GM12873 (cell line): ENCODE measurements around the gene MTM1.

Experiments used
- CTCF ChIP-seq: IDR thresholded peaks from 2 replicates; pipeline ENCODE4 v1.5.1; 2012; ENCODE audit warnings: low read depth, mild to moderate bottlenecking, moderate library complexity, low read length, control low read depth; ENCODE audit not compliant: insufficient read depth; ENCODE audit errors: missing control alignments

The MTM1 gene

GRCh38 chrX:150558424-150558823, 10.0 kb upstream of the MTM1 start:
- no peak for TF ChIP-seq CTCF

GRCh38 chrX:150564838-150565237, 3.6 kb upstream of the MTM1 start:
- TF ChIP-seq CTCF, result no peak

GRCh38 chrX:150565551-150565950, 2.9 kb upstream of the MTM1 start:
- no peak for TF ChIP-seq CTCF

- TF ChIP-seq CTCF, result no peak
These were observed 1.7 kb upstream of the MTM1 start for GRCh38 chrX:150566734-150567182.

GRCh38 chrX:150567645-150568319, 639 bp upstream of the MTM1 start:
- no peak for TF ChIP-seq CTCF

- TF ChIP-seq CTCF, result no peak
These were observed 695 bp downstream of the MTM1 start for GRCh38 chrX:150569155-150569477.

- TF ChIP-seq CTCF, result no peak
These were observed 2.1 kb downstream of the MTM1 start for GRCh38 chrX:150570512-150570911.
